HCT116 (cell line): ENCODE measurements around the gene LAMA4.

Source experiments
- CEBPB ChIP-seq: IDR thresholded peaks from 2 replicates; pipeline ENCODE4 v1.6.1; 2012; ENCODE audit warnings: low read depth
- CTCF ChIP-seq, 3 experiments: fragments of 200-600 bp in 1 of 3; sonication (generic) in 1 of 3; IDR thresholded peaks in 2 of 3; conservative IDR thresholded peaks in 1 of 3; 2 replicates each; pipeline ENCODE4 v1.5.1; 2012 to 2017; ENCODE audit warnings: low read depth in 2 of 3, low read length in 2 of 3, antibody characterized with exemption in 1 of 3, borderline replicate concordance in 1 of 3, control low read depth in 1 of 3, mild to moderate bottlenecking in 1 of 3, mixed read lengths in 1 of 3, mixed run types in 1 of 3, moderate library complexity in 1 of 3; ENCODE audit not compliant: insufficient read depth in 1 of 3
- FOSL1 ChIP-seq: IDR thresholded peaks from 2 replicates; pipeline ENCODE4 v1.6.1; 2012; ENCODE audit warnings: low read depth
- POLR2A ChIP-seq: IDR thresholded peaks from 2 replicates; pipeline ENCODE4 v1.7.0; 2011; ENCODE audit warnings: borderline replicate concordance; ENCODE audit not compliant: insufficient read depth, insufficient read length; ENCODE audit errors: extremely low read depth
- SRF ChIP-seq: IDR thresholded peaks from 2 replicates; pipeline ENCODE4 v1.6.1; 2012; ENCODE audit warnings: low read depth
- TF ChIP-seq, protein P1 (sequence below): IDR thresholded peaks from 2 replicates; pipeline ENCODE4 v1.6.1; 2012

- no peak for TF ChIP-seq CEBPB
- no peak for TF ChIP-seq CTCF (IDR thresholded peaks at IDR 0.05 in 2 of 3, conservative IDR thresholded peaks at IDR 0.05 in 1 of 3; ENCODE audit: borderline replicate concordance in 1 of 3, insufficient read depth in 1 of 3, low read depth in 2 of 3, low read length in 2 of 3)
- TF ChIP-seq POLR2A, result no peak
- no peak for TF ChIP-seq FOSL1
- TF ChIP-seq SRF, result no peak
- TF ChIP-seq, protein P1, sequence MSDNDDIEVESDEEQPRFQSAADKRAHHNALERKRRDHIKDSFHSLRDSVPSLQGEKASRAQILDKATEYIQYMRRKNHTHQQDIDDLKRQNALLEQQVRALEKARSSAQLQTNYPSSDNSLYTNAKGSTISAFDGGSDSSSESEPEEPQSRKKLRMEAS, result no peak
These were observed 8.7 kb downstream of the LAMA4 start for GRCh38 chr6:112245511-112246203.
